ENCODE data around the gene DNAH14.
"Not testable (repeated sequence)": the region's sequence is repeated elsewhere in the genome, so short reads cannot be mapped to it uniquely, and the experiment has no call there.

DNAH14 gene

GRCh38 chr1:225229429-225229828 lies 300.0 kb downstream of the DNAH14 start:
- H3K27me3 ChIP-seq (replicated peaks in 2 of 5; ENCODE audit: control insufficient read depth in 4 of 5, insufficient read depth in 5 of 5, low read length in 4 of 5); H3K36me3 ChIP-seq (ENCODE audit: control insufficient read depth in 4 of 4, insufficient read depth in 4 of 4, low read length in 3 of 4); H3K4me1 ChIP-seq (ENCODE audit: control extremely low read depth in 1 of 4, control insufficient read depth in 4 of 4, insufficient read depth in 4 of 4, low read length in 3 of 4); DNase-seq; H3K27ac ChIP-seq (ENCODE audit: insufficient read depth in 1 of 2, low read depth in 1 of 2, low read length in 2 of 2, poor library complexity in 1 of 2, severe bottlenecking in 2 of 2); POLR2A ChIA-PET; H3K4me3 ChIP-seq (ENCODE audit: control insufficient read depth in 1 of 7, extremely low read depth in 1 of 7, insufficient read depth in 4 of 7, low read depth in 2 of 7, low read length in 6 of 7); H3K9me3 ChIP-seq (ENCODE audit: control extremely low read depth in 1 of 5, control insufficient read depth in 4 of 5, insufficient read depth in 2 of 5, low read depth in 1 of 5, low read length in 4 of 5); CTCF ChIA-PET: not testable (repeated sequence)

GRCh38 chr1:225230483-225230882 lies 301.0 kb downstream of the DNAH14 start:
- no peak for DNase-seq
- ChIA-PET CTCF (no interaction called here), POLR2A (no interaction called here)
- WGBS (ENCODE audit: insufficient coverage) = no CpG with 5 or more reads among the region's 2 CpGs
- H3K4me1 ChIP-seq (ENCODE audit: control extremely low read depth in 1 of 4, control insufficient read depth in 4 of 4, insufficient read depth in 4 of 4, low read length in 3 of 4) = no peaks in the 10 kb centered on the region
- peaks cover 0 to 2% (median 0%) of the 10 kb centered on the region in 5 experiments for H3K9me3 ChIP-seq (ENCODE audit: control extremely low read depth in 1 of 5, control insufficient read depth in 4 of 5, insufficient read depth in 2 of 5, low read depth in 1 of 5, low read length in 4 of 5)
- H3K4me3 ChIP-seq (ENCODE audit: control insufficient read depth in 1 of 7, extremely low read depth in 1 of 7, insufficient read depth in 4 of 7, low read depth in 2 of 7, low read length in 6 of 7) = no peak overlapping the region
- H3K27ac ChIP-seq (ENCODE audit: insufficient read depth in 1 of 2, low read depth in 1 of 2, low read length in 2 of 2, poor library complexity in 1 of 2, severe bottlenecking in 2 of 2) = no peak overlapping the region
- no peaks in the 10 kb centered on the region for H3K27me3 ChIP-seq (replicated peaks in 2 of 5; ENCODE audit: control insufficient read depth in 4 of 5, insufficient read depth in 5 of 5, low read length in 4 of 5)
- no peaks in the 10 kb centered on the region for H3K36me3 ChIP-seq (ENCODE audit: control insufficient read depth in 4 of 4, insufficient read depth in 4 of 4, low read length in 3 of 4)

- H3K4me3 ChIP-seq (ENCODE audit: control insufficient read depth in 1 of 7, extremely low read depth in 1 of 7, insufficient read depth in 4 of 7, low read depth in 2 of 7, low read length in 6 of 7); H3K36me3 ChIP-seq (ENCODE audit: control insufficient read depth in 4 of 4, insufficient read depth in 4 of 4, low read length in 3 of 4); H3K4me1 ChIP-seq (ENCODE audit: control extremely low read depth in 1 of 4, control insufficient read depth in 4 of 4, insufficient read depth in 4 of 4, low read length in 3 of 4); H3K27me3 ChIP-seq (replicated peaks in 2 of 5; ENCODE audit: control insufficient read depth in 4 of 5, insufficient read depth in 5 of 5, low read length in 4 of 5); DNase-seq; H3K27ac ChIP-seq (ENCODE audit: insufficient read depth in 1 of 2, low read depth in 1 of 2, low read length in 2 of 2, poor library complexity in 1 of 2, severe bottlenecking in 2 of 2); CTCF ChIA-PET: not testable (repeated sequence)
- peaks cover 0 to 11% (median 2%) of the 10 kb centered on the region in 5 experiments for H3K9me3 ChIP-seq (ENCODE audit: control extremely low read depth in 1 of 5, control insufficient read depth in 4 of 5, insufficient read depth in 2 of 5, low read depth in 1 of 5, low read length in 4 of 5)
- WGBS (ENCODE audit: insufficient coverage) = no CpG with 5 or more reads among the region's 1 CpG
- POLR2A ChIA-PET = interaction anchor here (0.6 kb wide), 1 partner anchor 487 kb away, joined by 4 read pairs; no protein-coding TSS in a partner anchor
Measured at GRCh38 chr1:225232930-225233329, 303.5 kb downstream of the DNAH14 start.

GRCh38 chr1:225242611-225243010 lies 313.1 kb downstream of the DNAH14 start:
- no CpG with 5 or more reads among the region's 3 CpGs for WGBS (ENCODE audit: insufficient coverage)
- CTCF ChIA-PET = no interaction called here
- POLR2A ChIA-PET = no interaction called here

GRCh38 chr1:225250432-225250831 lies 321.0 kb downstream of the DNAH14 start:
- WGBS (ENCODE audit: insufficient coverage) = 13% methylated on average over 4 of the region's 4 CpGs
- Histone ChIP-seq H3K27ac (ENCODE audit: insufficient read depth in 1 of 2, low read depth in 1 of 2, low read length in 2 of 2, poor library complexity in 1 of 2, severe bottlenecking in 2 of 2) (no peak overlapping the region), H3K4me1 (ENCODE audit: control extremely low read depth in 1 of 4, control insufficient read depth in 4 of 4, insufficient read depth in 4 of 4, low read length in 3 of 4) (peaks cover 0 to 14% (median 9%) of the 10 kb centered on the region in 4 experiments), H3K36me3 (ENCODE audit: control insufficient read depth in 4 of 4, insufficient read depth in 4 of 4, low read length in 3 of 4) (no peaks in the 10 kb centered on the region), H3K4me3 (ENCODE audit: control insufficient read depth in 1 of 7, extremely low read depth in 1 of 7, insufficient read depth in 4 of 7, low read depth in 2 of 7, low read length in 6 of 7) (peak overlapping the region in 1 of 7 experiments; percentile 27), H3K27me3 (replicated peaks in 2 of 5; ENCODE audit: control insufficient read depth in 4 of 5, insufficient read depth in 5 of 5, low read length in 4 of 5) (no peaks in the 10 kb centered on the region), H3K9me3 (ENCODE audit: control extremely low read depth in 1 of 5, control insufficient read depth in 4 of 5, insufficient read depth in 2 of 5, low read depth in 1 of 5, low read length in 4 of 5) (peaks cover 0 to 6% (median 0%) of the 10 kb centered on the region in 5 experiments)
- peak; percentile 58 to 96 (median 95) for DNase-seq
- ChIA-PET POLR2A (no interaction called here), CTCF (interaction anchor here (0.6 to 0.9 kb wide), 2 partner anchors 32 to 328 kb away, joined by 3 to 4 read pairs; no protein-coding TSS in a partner anchor)

More at GRCh38 chr1:225242611-225243010, 313.1 kb downstream of the DNAH14 start:
- Histone ChIP-seq H3K4me1 (ENCODE audit: control extremely low read depth in 1 of 4, control insufficient read depth in 4 of 4, insufficient read depth in 4 of 4, low read length in 3 of 4) (peaks cover 0 to 5% (median 2%) of the 10 kb centered on the region in 4 experiments), H3K27ac (ENCODE audit: insufficient read depth in 1 of 2, low read depth in 1 of 2, low read length in 2 of 2, poor library complexity in 1 of 2, severe bottlenecking in 2 of 2) (no peak overlapping the region), H3K9me3 (ENCODE audit: control extremely low read depth in 1 of 5, control insufficient read depth in 4 of 5, insufficient read depth in 2 of 5, low read depth in 1 of 5, low read length in 4 of 5) (peaks cover 0 to 14% (median 9%) of the 10 kb centered on the region in 5 experiments), H3K27me3 (replicated peaks in 2 of 5; ENCODE audit: control insufficient read depth in 4 of 5, insufficient read depth in 5 of 5, low read length in 4 of 5) (no peaks in the 10 kb centered on the region), H3K4me3 (ENCODE audit: control insufficient read depth in 1 of 7, extremely low read depth in 1 of 7, insufficient read depth in 4 of 7, low read depth in 2 of 7, low read length in 6 of 7) (no peak overlapping the region), H3K36me3 (ENCODE audit: control insufficient read depth in 4 of 4, insufficient read depth in 4 of 4, low read length in 3 of 4) (peaks cover 0 to 2% (median 0%) of the 10 kb centered on the region in 4 experiments)
- no peak for DNase-seq

- Histone ChIP-seq H3K27ac (ENCODE audit: insufficient read depth in 1 of 2, low read depth in 1 of 2, low read length in 2 of 2, poor library complexity in 1 of 2, severe bottlenecking in 2 of 2) (no peak overlapping the region), H3K36me3 (ENCODE audit: control insufficient read depth in 4 of 4, insufficient read depth in 4 of 4, low read length in 3 of 4) (no peaks in the 10 kb centered on the region), H3K27me3 (replicated peaks in 2 of 5; ENCODE audit: control insufficient read depth in 4 of 5, insufficient read depth in 5 of 5, low read length in 4 of 5) (no peaks in the 10 kb centered on the region), H3K4me3 (ENCODE audit: control insufficient read depth in 1 of 7, extremely low read depth in 1 of 7, insufficient read depth in 4 of 7, low read depth in 2 of 7, low read length in 6 of 7) (no peak overlapping the region), H3K4me1 (ENCODE audit: control extremely low read depth in 1 of 4, control insufficient read depth in 4 of 4, insufficient read depth in 4 of 4, low read length in 3 of 4) (peaks cover 0 to 14% (median 9%) of the 10 kb centered on the region in 4 experiments), H3K9me3 (ENCODE audit: control extremely low read depth in 1 of 5, control insufficient read depth in 4 of 5, insufficient read depth in 2 of 5, low read depth in 1 of 5, low read length in 4 of 5) (peaks cover 0 to 6% (median 0%) of the 10 kb centered on the region in 5 experiments)
- ChIA-PET CTCF (no interaction called here), POLR2A (no interaction called here)
- WGBS (ENCODE audit: insufficient coverage) = no CpG with 5 or more reads among the region's 4 CpGs
- DNase-seq = peak in 2 of 3 donors; percentile 19 to 25
Measured at GRCh38 chr1:225253173-225253572, 323.7 kb downstream of the DNAH14 start.

- POLR2A ChIA-PET = no interaction called here
- Histone ChIP-seq H3K9me3 (ENCODE audit: control extremely low read depth in 1 of 5, control insufficient read depth in 4 of 5, insufficient read depth in 2 of 5, low read depth in 1 of 5, low read length in 4 of 5) (peaks cover 0 to 6% (median 0%) of the 10 kb centered on the region in 5 experiments), H3K27me3 (replicated peaks in 2 of 5; ENCODE audit: control insufficient read depth in 4 of 5, insufficient read depth in 5 of 5, low read length in 4 of 5) (no peaks in the 10 kb centered on the region), H3K4me1 (ENCODE audit: control extremely low read depth in 1 of 4, control insufficient read depth in 4 of 4, insufficient read depth in 4 of 4, low read length in 3 of 4) (peaks cover 0 to 15% (median 9%) of the 10 kb centered on the region in 4 experiments), H3K36me3 (ENCODE audit: control insufficient read depth in 4 of 4, insufficient read depth in 4 of 4, low read length in 3 of 4) (no peaks in the 10 kb centered on the region), H3K27ac (ENCODE audit: insufficient read depth in 1 of 2, low read depth in 1 of 2, low read length in 2 of 2, poor library complexity in 1 of 2, severe bottlenecking in 2 of 2) (no peak overlapping the region), H3K4me3 (ENCODE audit: control insufficient read depth in 1 of 7, extremely low read depth in 1 of 7, insufficient read depth in 4 of 7, low read depth in 2 of 7, low read length in 6 of 7) (no peak overlapping the region)
- 100% methylated on average over 1 of the region's 3 CpGs for WGBS (ENCODE audit: insufficient coverage)
- no peak for DNase-seq
- CTCF ChIA-PET = no interaction called here
Measured at GRCh38 chr1:225253784-225254183, 324.3 kb downstream of the DNAH14 start.

Data from common myeloid progenitor, CD34-positive (primary cell).